HG03108 (cell line): ENCODE measurements around the gene SMARCC2.
A peak's percentile ranks its signal among the peaks of the same experiment; 100 is the strongest.
"Not testable (repeated sequence)": the region's sequence is repeated elsewhere in the genome, so short reads cannot be mapped to it uniquely, and the experiment has no call there.

Source experiments
- ATAC-seq: cut with Tn5 transposase; IDR thresholded peaks from one replicate; pipeline ENCODE4 v1.9.1; 2021; ENCODE audit warnings: moderate library complexity; ENCODE audit not compliant: unreplicated experiment

Gene SMARCC2

DNA sequence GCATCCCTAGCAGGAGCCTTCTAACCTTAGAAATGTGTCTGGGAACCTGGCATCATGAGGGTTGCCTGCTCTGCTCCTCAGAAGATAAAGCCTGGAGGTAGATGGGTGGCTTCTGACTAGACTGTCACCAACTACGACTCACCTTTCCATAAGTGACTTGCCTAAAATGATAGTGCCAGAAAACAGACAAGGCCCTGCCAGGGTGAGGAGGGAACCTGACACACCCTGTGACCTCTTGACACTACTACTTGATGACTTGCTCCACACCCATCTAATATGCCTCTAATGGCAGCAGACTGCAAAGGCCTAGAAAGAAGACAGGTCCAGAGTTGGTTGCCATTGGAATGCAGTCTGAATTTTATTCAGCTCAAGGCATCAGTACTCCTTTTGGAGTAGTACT is 23.1 kb upstream of the SMARCC2 start:
- no peak for ATAC-seq

- ATAC-seq: no peak
These were observed 18.7 kb upstream of the SMARCC2 start for GRCh38 chr12:56208006-56208405.

- no peak for ATAC-seq
These were observed 17.3 kb upstream of the SMARCC2 start for GRCh38 chr12:56206452-56207166.

DNA sequence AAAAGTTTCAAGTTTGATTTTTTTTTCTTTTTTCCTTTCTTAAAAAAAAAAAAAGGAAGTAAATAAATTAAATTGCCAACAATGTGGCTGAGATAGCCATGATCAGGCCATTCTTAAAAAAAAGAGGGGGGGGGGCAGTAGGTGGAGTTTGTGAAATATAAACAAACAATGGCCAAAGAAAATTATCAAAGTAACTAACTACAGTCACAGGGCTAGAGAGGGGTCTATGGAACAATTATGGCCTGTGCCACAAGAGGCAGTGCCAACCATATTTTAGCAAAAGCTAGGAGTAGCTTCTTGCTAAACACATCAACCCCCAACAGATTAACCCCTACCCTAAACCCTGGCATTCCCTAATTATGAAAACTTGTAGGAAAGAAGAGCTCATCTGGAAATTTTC is 16.2 kb upstream of the SMARCC2 start:
- no peak for ATAC-seq

- no peak for ATAC-seq
These were observed 15.0 kb upstream of the SMARCC2 start for GRCh38 chr12:56204275-56204674.

- ATAC-seq: no peak
These were observed 13.6 kb upstream of the SMARCC2 start for GRCh38 chr12:56202838-56203237.

GRCh38 chr12:56202366-56202765 is 13.1 kb upstream of the SMARCC2 start:
- ATAC-seq: no peak

DNA sequence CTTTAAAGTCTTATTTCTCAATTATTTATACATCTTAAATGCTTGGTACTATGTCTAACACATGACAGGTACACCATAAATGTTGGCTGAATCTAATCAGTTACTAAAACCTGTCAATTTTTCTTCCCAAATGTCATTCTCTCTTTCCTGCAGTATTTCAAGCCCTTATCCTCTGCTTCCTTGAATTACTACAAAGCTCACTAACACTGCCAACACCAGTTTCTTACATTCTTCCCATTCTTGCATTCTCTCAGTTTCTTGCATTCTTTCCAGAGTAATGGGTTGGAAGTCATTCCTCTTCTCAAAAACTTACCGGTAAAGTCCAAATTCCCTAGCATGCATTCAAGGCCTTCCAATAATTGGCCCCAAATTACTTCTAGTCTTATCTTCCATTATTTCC is 9.6 kb upstream of the SMARCC2 start:
- ATAC-seq: no peak

DNA sequence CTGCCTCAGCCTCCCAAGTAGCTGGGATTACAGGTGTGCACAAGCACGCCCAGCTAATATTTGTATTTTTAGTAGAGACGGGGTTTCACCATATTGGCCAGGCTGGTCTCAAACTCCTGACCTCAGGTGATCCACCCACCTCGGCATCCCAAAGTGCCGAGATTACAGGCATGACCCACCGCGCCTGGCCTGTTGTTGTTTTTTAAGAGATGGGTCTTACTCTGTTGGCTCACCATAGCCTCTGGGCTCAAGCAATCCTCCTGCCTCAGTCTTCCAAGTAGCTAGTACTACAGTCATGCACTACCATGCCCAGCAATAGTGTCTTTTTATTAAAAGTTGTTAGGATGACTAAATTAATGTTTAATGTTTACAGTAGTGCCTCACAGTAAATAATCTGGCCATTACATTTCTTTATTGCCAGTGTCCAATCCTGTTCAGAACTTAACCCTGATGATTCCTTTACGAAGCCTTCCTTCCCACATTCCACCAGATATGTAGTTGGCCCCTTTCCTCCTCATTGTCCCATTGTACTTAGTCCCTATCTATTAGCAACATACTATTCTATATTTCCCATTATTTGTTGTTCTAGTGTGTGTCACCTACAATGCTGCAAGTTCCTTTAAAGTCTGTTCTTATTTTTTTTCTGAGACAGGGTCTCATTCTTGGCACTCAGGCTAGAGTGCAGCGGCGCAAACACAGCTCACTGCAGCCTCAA is 8.8 kb upstream of the SMARCC2 start:
- ATAC-seq: no peak

- ATAC-seq: not testable (repeated sequence)
These were observed 7.7 kb upstream of the SMARCC2 start for GRCh38 chr12:56196818-56197550.

GRCh38 chr12:56193025-56193578 is 3.8 kb upstream of the SMARCC2 start:
- no peak for ATAC-seq

DNA sequence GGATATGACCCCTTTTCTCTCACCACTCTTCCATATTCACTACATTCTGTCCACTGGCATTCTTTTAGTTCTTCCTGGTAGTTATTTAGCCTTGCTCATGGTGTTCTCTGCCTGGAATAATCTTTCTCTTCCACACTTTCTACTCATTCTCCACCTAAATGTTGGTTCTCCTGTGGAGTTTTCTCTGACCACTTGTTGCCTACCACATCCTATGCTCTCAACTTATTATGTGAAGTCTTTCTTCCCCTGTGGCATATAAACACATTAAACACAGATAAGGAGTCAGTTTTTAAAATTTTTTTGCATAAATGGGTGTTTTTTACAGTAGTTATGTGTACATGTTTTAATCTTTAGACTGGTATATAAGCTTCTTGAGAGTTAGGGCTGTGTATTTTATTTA is 3.3 kb upstream of the SMARCC2 start:
- ATAC-seq: no peak

DNA sequence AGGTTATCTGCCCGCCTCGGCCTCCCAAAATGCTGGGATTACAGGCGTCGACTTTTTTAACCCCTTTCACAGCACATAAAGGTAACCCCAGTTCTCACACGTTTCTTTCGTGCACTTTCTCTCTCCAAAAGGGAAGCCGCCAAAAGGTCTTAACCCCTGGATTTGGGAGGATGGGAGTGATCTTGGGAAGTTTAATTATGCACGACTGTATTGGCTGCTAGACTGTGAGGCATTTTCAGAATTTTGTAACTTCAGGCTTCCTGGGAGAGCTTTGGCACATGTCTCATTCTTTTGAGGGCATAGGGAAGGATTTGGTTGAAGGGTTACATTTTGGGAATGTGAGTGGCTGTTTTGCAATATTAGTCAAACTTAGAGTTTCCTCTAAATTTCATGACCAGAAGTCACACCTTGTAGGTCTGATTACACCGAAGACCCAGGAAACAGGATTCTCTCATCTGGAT is 1.4 kb upstream of the SMARCC2 start:
- ATAC-seq: no peak

GRCh38 chr12:56189918-56190694 is 823 bp upstream of the SMARCC2 start:
- peak; percentile 21 for ATAC-seq

DNA sequence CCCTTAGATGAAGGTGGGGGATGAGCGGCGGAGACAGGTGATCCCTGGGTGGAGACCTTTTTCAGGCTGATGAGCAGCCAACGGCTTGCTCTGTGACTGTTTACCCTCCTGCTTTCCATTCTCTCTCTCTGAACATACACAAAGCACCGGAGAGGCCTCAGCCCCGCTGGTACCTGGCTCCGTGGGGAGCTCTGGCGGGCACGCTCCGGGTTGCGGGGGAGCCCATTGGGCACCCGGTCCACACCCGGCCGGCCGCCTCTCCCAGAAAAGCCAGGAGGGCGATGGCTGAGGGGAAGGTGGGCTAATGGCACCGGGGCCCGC is 545 bp downstream of the SMARCC2 start:
- no peak for ATAC-seq

DNA sequence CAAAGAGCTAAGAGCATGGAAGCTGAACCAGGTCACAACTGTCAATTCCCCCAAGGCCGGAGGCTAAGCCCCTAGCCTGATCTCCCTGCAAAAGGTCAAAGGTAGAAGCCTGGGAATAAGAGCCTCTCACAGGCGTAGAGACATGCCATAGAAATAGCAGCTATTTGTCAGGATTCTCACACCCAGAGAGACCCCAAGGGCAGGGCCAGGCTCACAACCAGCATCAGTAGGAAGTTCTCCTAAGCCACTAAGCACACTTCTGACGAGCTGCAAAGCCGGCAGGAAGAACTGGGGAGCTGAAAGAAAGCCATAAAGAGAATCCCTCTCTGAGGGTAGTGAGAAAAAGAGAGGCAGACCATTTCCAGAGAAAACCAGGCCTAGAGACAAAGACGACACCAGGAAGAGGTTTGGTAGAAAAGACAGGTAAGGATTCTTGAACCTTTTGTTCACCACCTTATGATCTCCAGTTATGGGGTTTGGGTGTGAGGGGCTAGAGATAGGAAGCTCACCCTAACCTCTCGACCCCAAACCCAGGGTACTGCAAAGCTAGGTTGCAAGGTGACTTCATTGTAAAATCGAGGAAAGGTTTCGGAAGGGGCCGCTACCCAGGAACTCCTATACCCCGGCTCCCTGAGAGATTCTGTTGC is 1.0 kb downstream of the SMARCC2 start:
- ATAC-seq: no peak

DNA sequence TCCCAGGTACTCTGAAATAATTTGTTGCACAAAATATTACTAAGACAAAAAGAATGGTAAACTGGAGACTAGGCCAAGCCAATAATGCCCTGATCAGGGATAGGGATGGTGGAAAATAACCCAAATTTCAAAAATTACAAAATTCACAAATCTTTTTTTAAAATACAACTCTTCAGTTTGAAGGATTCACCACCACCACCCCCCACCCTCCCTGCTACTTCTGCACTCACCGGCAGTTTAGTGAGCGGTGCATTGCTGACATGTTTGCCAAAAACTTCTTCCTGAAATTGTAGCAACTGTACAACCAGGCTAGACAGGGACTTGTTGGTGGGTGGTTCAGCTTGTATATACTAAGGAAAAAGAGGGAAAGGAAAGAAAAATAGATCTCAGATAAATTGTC is 2.3 kb downstream of the SMARCC2 start:
- no peak for ATAC-seq

GRCh38 chr12:56178347-56178746 is 10.9 kb downstream of the SMARCC2 start:
- ATAC-seq: no peak

GRCh38 chr12:56172839-56173238 is 16.4 kb downstream of the SMARCC2 start:
- ATAC-seq: no peak

DNA sequence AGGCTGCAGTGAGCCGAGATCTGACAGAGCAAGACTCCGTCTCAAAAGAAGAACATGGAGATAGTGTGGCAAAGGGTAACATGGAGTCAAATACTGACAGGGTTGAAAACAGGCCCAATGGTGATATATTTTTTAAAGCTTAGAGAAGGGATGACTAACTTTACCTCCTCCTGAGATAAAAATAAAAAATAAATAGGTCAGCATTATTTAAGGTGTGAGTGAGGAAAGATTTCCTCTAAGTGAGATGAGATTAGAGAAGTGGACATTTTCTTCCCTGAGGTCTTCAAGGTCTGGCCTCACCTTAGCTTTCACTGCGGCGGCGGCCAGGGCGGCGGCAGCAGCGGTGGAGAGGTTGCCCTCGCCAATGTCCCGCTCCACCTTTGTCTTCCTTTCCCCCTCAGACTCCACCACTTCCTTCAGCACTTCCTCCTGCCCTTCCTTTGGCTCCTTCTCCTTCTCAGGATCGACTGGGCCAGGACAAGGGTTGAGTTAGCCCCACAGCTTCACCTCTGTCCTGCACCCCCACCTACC is 20.0 kb downstream of the SMARCC2 start:
- ATAC-seq: no peak
